H1 (cell line): ENCODE results near the gene PHLPP1. TPM values are rescaled to one million over a fixed set of nuclear protein-coding genes. Genes with fewer than 3 reads are reported as not detected.

Experiments
- CTCF ChIA-PET: fragments of 300-600 bp; sonication (Branson Sonifier 250); formaldehyde crosslinking; loops from one replicate; lab custom pipeline; 2021; ENCODE audit not compliant: partially characterized antibody; lab: Charles Lee
- POLR2A ChIA-PET: fragments of 300-600 bp; sonication (Branson Sonifier 250); formaldehyde crosslinking; loops from one replicate; lab custom pipeline; 2021; ENCODE audit warnings: inconsistent platforms; ENCODE audit not compliant: partially characterized antibody; lab: Charles Lee
- DNase-seq, 2 experiments: peaks; one replicate each; pipeline versions ENCODE4 v3.0.0 to v3.0.0-alpha.2; 2010 to 2022; ENCODE audit warnings: low spot score in 2 of 2, low read depth in 1 of 2, mixed read lengths in 1 of 2
- FAIRE-seq: peaks from 2 replicates; lab custom pipeline; 2011; peaks lifted over from hg19 to GRCh38; lab: Jason Lieb, UNC
- H2AFZ ChIP-seq: 2 replicates; pipeline ENCODE4 v1.8.1; 2012; ENCODE audit warnings: low read length, inconsistent platforms
- H2AK5ac ChIP-seq: 2 replicates; pipeline ENCODE4 v1.6.1; 2013; ENCODE audit warnings: low read depth, low read length
- H2BK120ac ChIP-seq: replicated peaks from 2 replicates; pipeline ENCODE3; 2013; ENCODE audit warnings: low read depth, low read length, inconsistent platforms
- H2BK12ac ChIP-seq: 2 replicates; pipeline ENCODE4 v1.6.1; 2013; ENCODE audit warnings: low read depth, low read length
- H2BK15ac ChIP-seq: 2 replicates; pipeline ENCODE4 v1.6.1; 2013; ENCODE audit warnings: low read length
- H2BK20ac ChIP-seq: 2 replicates; pipeline ENCODE4 v1.6.1; 2013; ENCODE audit warnings: low read length
- H2BK5ac ChIP-seq: 2 replicates; pipeline ENCODE4 v1.6.1; 2013; ENCODE audit warnings: low read depth, low read length
- H3K14ac ChIP-seq: 2 replicates; pipeline ENCODE4 v1.6.1; 2013; ENCODE audit warnings: inconsistent platforms; ENCODE audit not compliant: insufficient read length
- H3K18ac ChIP-seq: 2 replicates; pipeline ENCODE4 v1.6.1; 2013; ENCODE audit warnings: low read length; ENCODE audit errors: extremely low read depth
- H3K23ac ChIP-seq: 2 replicates; pipeline ENCODE4 v1.6.1; 2013; ENCODE audit warnings: inconsistent platforms; ENCODE audit not compliant: insufficient read length
- H3K23me2 ChIP-seq: 2 replicates; pipeline ENCODE4 v1.6.1; 2013; ENCODE audit warnings: low read depth, low read length
- H3K27ac ChIP-seq: 2 replicates; pipeline ENCODE4 v1.6.1; 2011; ENCODE audit warnings: low read depth, low read length, inconsistent platforms
- H3K27me3 ChIP-seq, 4 experiments: replicated peaks in 1 of 4; 1 replicate in 1 of 4; 2 replicates in 3 of 4; pipeline versions ENCODE4 v1.6.1 to v1.8.1; 2011 to 2013; ENCODE audit warnings: low read length in 3 of 4, mild to moderate bottlenecking in 3 of 4, inconsistent platforms in 2 of 4, mixed read lengths in 2 of 4, moderate library complexity in 1 of 4; ENCODE audit not compliant: control insufficient read depth in 3 of 4, insufficient read depth in 3 of 4; ENCODE audit errors: extremely low read depth in 1 of 4
- H3K36me3 ChIP-seq, 4 experiments: 2 replicates each; pipeline versions ENCODE4 v1.6.1 to v1.8.1; 2011 to 2013; ENCODE audit warnings: mild to moderate bottlenecking in 4 of 4, low read length in 3 of 4, moderate library complexity in 2 of 4, control low read depth in 1 of 4, inconsistent platforms in 1 of 4; ENCODE audit not compliant: insufficient read depth in 4 of 4, control insufficient read depth in 2 of 4
- H3K4ac ChIP-seq: replicated peaks from 2 replicates; pipeline ENCODE3; 2013; ENCODE audit warnings: low read length, low read depth, mixed read lengths, inconsistent platforms; ENCODE audit not compliant: insufficient read length
- H3K4me1 ChIP-seq, 4 experiments: replicated peaks in 1 of 4; 1 replicate in 1 of 4; 2 replicates in 3 of 4; pipeline versions ENCODE4 v1.6.1 to v1.8.1; 2011 to 2013; ENCODE audit warnings: low read length in 3 of 4, inconsistent platforms in 2 of 4, mixed read lengths in 1 of 4; ENCODE audit not compliant: insufficient read depth in 4 of 4, control insufficient read depth in 3 of 4
- H3K4me2 ChIP-seq, 2 experiments: 2 replicates each; pipeline versions ENCODE4 v1.6.1 to v1.8.1; 2011 to 2013; ENCODE audit warnings: low read depth in 2 of 2, low read length in 2 of 2, control low read depth in 1 of 2, inconsistent platforms in 1 of 2, mild to moderate bottlenecking in 1 of 2; ENCODE audit not compliant: insufficient read depth in 1 of 2
- H3K4me3 ChIP-seq, 4 experiments: fragments of 200-600, 300-600 bp in 1 of 4; sonication (generic), shearing (Covaris generic), sonication (Bioruptor Twin) in 1 of 4; 2 replicates each; pipeline versions ENCODE4 v1.5.1 to v1.8.1; 2011 to 2016; ENCODE audit warnings: low read length in 4 of 4, low read depth in 3 of 4, control low read depth in 2 of 4, inconsistent platforms in 2 of 4, mild to moderate bottlenecking in 2 of 4, mixed read lengths in 1 of 4, moderate library complexity in 1 of 4; ENCODE audit not compliant: insufficient read depth in 2 of 4; ENCODE audit errors: extremely low read depth in 1 of 4
- H3K56ac ChIP-seq: replicated peaks from 2 replicates; pipeline ENCODE3; 2013; ENCODE audit warnings: low read depth, mild to moderate bottlenecking, mixed read lengths, low read length, inconsistent platforms; ENCODE audit not compliant: insufficient read length
- H3K79me1 ChIP-seq: 2 replicates; pipeline ENCODE4 v1.6.1; 2013; ENCODE audit warnings: low read depth, low read length, control low read depth
- H3K79me2 ChIP-seq, 2 experiments: 2 replicates each; pipeline versions ENCODE4 v1.6.1 to v1.8.1; 2012 to 2013; ENCODE audit warnings: low read length in 2 of 2, mild to moderate bottlenecking in 2 of 2, inconsistent platforms in 1 of 2; ENCODE audit not compliant: insufficient read depth in 2 of 2, control insufficient read depth in 1 of 2
- H3K9ac ChIP-seq, 4 experiments: replicated peaks in 1 of 4; 1 replicate in 1 of 4; 2 replicates in 3 of 4; pipeline versions ENCODE4 v1.6.1 to v1.8.1; 2011 to 2013; ENCODE audit warnings: low read depth in 3 of 4, low read length in 3 of 4, control low read depth in 2 of 4, mild to moderate bottlenecking in 2 of 4, moderate library complexity in 2 of 4, inconsistent platforms in 1 of 4; ENCODE audit errors: extremely low read depth in 1 of 4
- H3K9me3 ChIP-seq, 2 experiments: 2 replicates each; pipeline versions ENCODE4 v1.6.1 to v1.8.1; 2012 to 2013; ENCODE audit warnings: mild to moderate bottlenecking in 2 of 2, moderate library complexity in 2 of 2, control low read depth in 1 of 2, inconsistent platforms in 1 of 2, low read depth in 1 of 2, low read length in 1 of 2, mixed read lengths in 1 of 2; ENCODE audit not compliant: insufficient read depth in 2 of 2
- H4K20me1 ChIP-seq, 2 experiments: replicated peaks in 1 of 2; 2 replicates each; pipeline versions ENCODE3 to v1.8.1; 2011 to 2013; ENCODE audit warnings: inconsistent platforms in 2 of 2, low read length in 2 of 2, mild to moderate bottlenecking in 1 of 2; ENCODE audit not compliant: insufficient read depth in 2 of 2, control insufficient read depth in 1 of 2
- H4K5ac ChIP-seq: 2 replicates; pipeline ENCODE4 v1.6.1; 2013; ENCODE audit warnings: low read length, low read depth, mixed read lengths, inconsistent platforms; ENCODE audit not compliant: insufficient read length
- H4K8ac ChIP-seq: 2 replicates; pipeline ENCODE4 v1.8.0; 2013; ENCODE audit warnings: mild to moderate bottlenecking, moderate library complexity, low read length, inconsistent platforms; ENCODE audit not compliant: insufficient read depth; ENCODE audit errors: extremely low read depth
- H4K91ac ChIP-seq: replicated peaks from 2 replicates; pipeline ENCODE3; 2013; ENCODE audit warnings: low read length, mixed read lengths, inconsistent platforms; ENCODE audit not compliant: insufficient read length
- CEBPB ChIP-seq: IDR thresholded peaks from 2 replicates; pipeline ENCODE4 v1.6.1; 2012; ENCODE audit warnings: low read depth, low read length
- EGR1 ChIP-seq: IDR thresholded peaks from 2 replicates; pipeline ENCODE4 v1.6.1; 2011; ENCODE audit warnings: low read depth, low read length, borderline replicate concordance
- FOSL1 ChIP-seq: IDR thresholded peaks from 2 replicates; pipeline ENCODE4 v1.6.1; 2011; ENCODE audit warnings: mild to moderate bottlenecking, low read depth, low read length, moderate library complexity; ENCODE audit not compliant: insufficient read depth
- GTF2F1 ChIP-seq: IDR thresholded peaks from 2 replicates; pipeline ENCODE4 v1.6.1; 2012; ENCODE audit warnings: low read depth, low read length, improper control_type of control experiment, borderline replicate concordance
- HDAC2 ChIP-seq, 2 experiments: fragments of 300-600 bp in 1 of 2; sonication (generic) in 1 of 2; IDR thresholded peaks; 2 replicates each; pipeline ENCODE4 v1.6.1; 2011 to 2012; ENCODE audit warnings: low read depth in 2 of 2, low read length in 2 of 2, mild to moderate bottlenecking in 2 of 2, moderate library complexity in 2 of 2, borderline replicate concordance in 1 of 2, inconsistent platforms in 1 of 2
- MAX ChIP-seq: IDR thresholded peaks from 2 replicates; pipeline ENCODE4 v1.6.1; 2012; ENCODE audit warnings: inconsistent platforms
- NRF1 ChIP-seq: IDR thresholded peaks from 2 replicates; pipeline ENCODE4 v1.6.1; 2011; ENCODE audit warnings: mild to moderate bottlenecking, low read depth, low read length, improper control_type of control experiment
- SP1 ChIP-seq: IDR thresholded peaks from 2 replicates; pipeline ENCODE4 v1.6.1; 2011; ENCODE audit warnings: low read depth, low read length
- SP2 ChIP-seq: IDR thresholded peaks from 2 replicates; pipeline ENCODE4 v1.6.1; 2012; ENCODE audit warnings: mild to moderate bottlenecking, low read length, inconsistent platforms
- SP4 ChIP-seq: IDR thresholded peaks from 2 replicates; pipeline ENCODE4 v1.6.1; 2012; ENCODE audit warnings: low read length, inconsistent platforms
- WGBS, 2 experiments: shearing (Covaris generic) in 1 of 2; methylation state at CpG; one replicate each; pipeline versions ENCODE4 v1.1.6 to v1.1.7; 2013 to 2015; ENCODE audit warnings: low lambda C conversion rate in 2 of 2, mixed read lengths in 2 of 2, inconsistent platforms in 1 of 2, low coverage in 1 of 2, missing lambda C conversion rate in 1 of 2; ENCODE audit not compliant: insufficient replicate concordance in 2 of 2, insufficient coverage in 1 of 2, insufficient read length in 1 of 2; ENCODE audit errors: extremely low coverage in 1 of 2, missing lambda C conversion rate in 1 of 2; 5-methylcytosine and 5-hydroxymethylcytosine counted together
- polyA plus RNA-seq, 7 experiments: library from polyadenylated mRNA; depleted of rRNA in 3 of 7; stranded (reverse) in 5 of 7; unstranded in 2 of 7; fragments of >200 nt in 5 of 7; fragments of 200-250 nt in 2 of 7; gene quantifications; 1 replicate in 5 of 7; 2 replicates in 1 of 7; 4 replicates in 1 of 7; pipeline versions ENCODE4 v1.2.1 to v1.2.3, GENCODE V29; 2011 to 2013; ENCODE audit warnings: missing spikeins in 2 of 7, mixed read lengths in 2 of 7
- total RNA-seq: library from RNA; stranded (reverse); fragmentation: NEBNext Ultra II Directional; extraction: Animal tissue kit (Norgen Biotek cat#: 25700); gene quantifications from 2 replicates; pipeline ENCODE4 v1.2.1, GENCODE V29; 2021

PHLPP1 gene
- total and polyA plus RNA-seq, 2 of the 8 experiments (the other 6 are each of a cell fraction or from before 2014, with no cell fraction given): 28.0 to 66.3 TPM

- Histone ChIP-seq H3K27ac (no peak overlapping the region), H3K9me3 (no peaks in the 10 kb centered on the region), H3K4ac (no peak overlapping the region), H3K4me1 (peaks cover 0 to 22% (median 7%) of the 10 kb centered on the region in 4 experiments; a peak in 4 of 7 replicates), H2BK15ac (no peak overlapping the region), H3K23me2 (peaks cover 6% of the 10 kb centered on the region), H4K20me1 (peaks cover 12 to 18% of the 10 kb centered on the region in 2 experiments), H3K79me1 (no peaks in the 10 kb centered on the region), H2AK5ac (no peak overlapping the region), H3K23ac (no peak overlapping the region), H3K79me2 (peaks cover 33 to 99% of the 10 kb centered on the region in 2 experiments), H4K8ac (no peak overlapping the region), H3K36me3 (no peaks in the 10 kb centered on the region), H3K4me2 (peak overlapping the region; percentile 77 to 88), H2BK20ac (no peak overlapping the region), H2AFZ (no peak overlapping the region), H3K9ac (no peak overlapping the region), H3K18ac (no peak overlapping the region), H4K91ac (no peak overlapping the region), H2BK5ac (no peak overlapping the region), H3K56ac (no peak overlapping the region), H4K5ac (no peak overlapping the region), H2BK12ac (no peak overlapping the region), H3K4me3 (peak overlapping the region in 3 of 4 experiments; percentile 3 to 81 (median 24); a peak in 3 of 8 replicates), H3K14ac (no peak overlapping the region), H2BK120ac (no peak overlapping the region), H3K27me3 (no peaks in the 10 kb centered on the region)
- POLR2A ChIA-PET: interaction anchor here (0.6 to 1.5 kb wide), 2 partner anchors 8 to 156 kb away, joined by 3 to 7 read pairs; no protein-coding TSS in a partner anchor
- DNase-seq: no peak
- peak; percentile 72 for FAIRE-seq
- WGBS, 2 experiments: 16% methylated on average over 12 of the region's 12 CpGs; no CpG with 5 or more reads in 1 of the 2 experiments
- CTCF ChIA-PET: interaction anchor here (1.1 to 1.6 kb wide), 2 partner anchors 15 to 134 kb away, joined by 3 to 4 read pairs; no protein-coding TSS in a partner anchor
- TF ChIP-seq SP2 (no peak), MAX (no peak), CEBPB (no peak), EGR1 (no peak), NRF1 (no peak), HDAC2 (IDR thresholded peaks at IDR 0.05; ENCODE audit: borderline replicate concordance in 1 of 2, low read depth in 2 of 2, low read length in 2 of 2) (no peak), SP1 (no peak), SP4 (no peak), GTF2F1 (no peak), FOSL1 (no peak)
These were observed 5.6 kb downstream of the PHLPP1 start for GRCh38 chr18:62720766-62721613.
